HepG2 (cell line): ENCODE data around the gene FCHO1. TPM values are rescaled to one million over a fixed set of nuclear protein-coding genes. Genes with fewer than 3 reads are reported as not detected.

Experiments
- GTF3A ChIP-seq: sonication (generic); formaldehyde crosslinking; conservative IDR thresholded peaks from 2 replicates; pipeline ENCODE4 v1.4.0; 2020; ENCODE audit warnings: mild to moderate bottlenecking, missing genetic modification reagents
- HOXA7 ChIP-seq: sonication (generic); formaldehyde crosslinking; IDR thresholded peaks from 2 replicates; pipeline ENCODE4 v1.8.1; 2022; ENCODE audit warnings: mild to moderate bottlenecking, missing genetic modification reagents, moderate library complexity
- KLF11 ChIP-seq: IDR thresholded peaks from 2 replicates; pipeline ENCODE4 v1.6.1; 2016; ENCODE audit warnings: missing compliant biosample characterization
- LBX2 ChIP-seq: sonication (generic); formaldehyde crosslinking; IDR thresholded peaks from 2 replicates; pipeline ENCODE4 v1.5.0; 2020; ENCODE audit warnings: missing genetic modification reagents, mild to moderate bottlenecking, borderline replicate concordance
- NBN ChIP-seq: fragments of 450-650 bp; conservative IDR thresholded peaks from 2 replicates; pipeline ENCODE4 v1.6.1; 2017
- PHF5A ChIP-seq: IDR thresholded peaks from one replicate; pipeline ENCODE4 v1.6.1; 2018; ENCODE audit warnings: low read depth, missing genetic modification reagents; ENCODE audit not compliant: unreplicated experiment
- TEAD3 ChIP-seq: optimal IDR thresholded peaks from 2 replicates; pipeline ENCODE3; 2016; ENCODE audit warnings: borderline replicate concordance
- ZBTB33 ChIP-seq: sonication (generic); formaldehyde crosslinking; IDR thresholded peaks from 2 replicates; pipeline ENCODE4 v1.4.0; 2020; ENCODE audit warnings: missing genetic modification reagents
- ZNF589 ChIP-seq: sonication (generic); formaldehyde crosslinking; conservative IDR thresholded peaks from 2 replicates; pipeline ENCODE4 v1.8.0; 2022; ENCODE audit warnings: mild to moderate bottlenecking, moderate library complexity, missing genetic modification reagents
- ZNF678 ChIP-seq: sonication (generic); formaldehyde crosslinking; IDR thresholded peaks from 2 replicates; pipeline ENCODE4 v1.4.0; 2020; ENCODE audit warnings: mild to moderate bottlenecking, missing genetic modification reagents
- ZZZ3 ChIP-seq: sonication (generic); formaldehyde crosslinking; IDR thresholded peaks from 2 replicates; pipeline ENCODE4 v1.4.0; 2020; ENCODE audit warnings: missing genetic modification reagents, mild to moderate bottlenecking, borderline replicate concordance
- polyA plus RNA-seq, 8 experiments: library from polyadenylated mRNA; depleted of rRNA in 3 of 8; stranded (reverse) in 7 of 8; unstranded in 1 of 8; fragments of >200 nt; fragmentation: Illumina TruSeq in 4 of 8; extraction: Trizol in 4 of 8; gene quantifications; 2 replicates each; pipeline versions ENCODE4 v1.2.1 to v1.2.3, GENCODE V29; 2011 to 2016; ENCODE audit warnings: low read depth in 4 of 8, missing spikeins in 1 of 8, mixed read lengths in 1 of 8; ENCODE audit not compliant: insufficient read depth in 1 of 8
- total RNA-seq, 5 experiments: library from RNA; depleted of rRNA; stranded (reverse); fragments of >200 nt; fragmentation: Illumina TruSeq; extraction: Trizol; gene quantifications; 2 replicates each; pipeline ENCODE4 v1.2.3, GENCODE V29; 2016; ENCODE audit warnings: low read depth in 1 of 5
- TF ChIP-seq, protein P1 (sequence below): sonication (generic); formaldehyde crosslinking; IDR thresholded peaks from 2 replicates; pipeline ENCODE4 v1.4.0; 2020; ENCODE audit warnings: mild to moderate bottlenecking, missing genetic modification reagents
- TF ChIP-seq, protein P2 (sequence below): sonication (generic); formaldehyde crosslinking; IDR thresholded peaks from 2 replicates; pipeline ENCODE4 v1.5.0; 2020; ENCODE audit warnings: mild to moderate bottlenecking, missing genetic modification reagents
- TF ChIP-seq, protein P3 (sequence below): sonication (generic); formaldehyde crosslinking; IDR thresholded peaks from 2 replicates; pipeline ENCODE4 v1.4.0; 2020; ENCODE audit warnings: missing genetic modification reagents, borderline replicate concordance

Gene FCHO1
- total and polyA plus RNA-seq, 2 of the 13 experiments (the other 11 are each of a cell fraction or from before 2014, with no cell fraction given), result 1.3 to 3.1 TPM

GRCh38 chr19:17794731-17795494 lies 43.6 kb downstream of the FCHO1 start, which contains the start of gene B3GNT3 (continued):
- TF ChIP-seq, protein P1, sequence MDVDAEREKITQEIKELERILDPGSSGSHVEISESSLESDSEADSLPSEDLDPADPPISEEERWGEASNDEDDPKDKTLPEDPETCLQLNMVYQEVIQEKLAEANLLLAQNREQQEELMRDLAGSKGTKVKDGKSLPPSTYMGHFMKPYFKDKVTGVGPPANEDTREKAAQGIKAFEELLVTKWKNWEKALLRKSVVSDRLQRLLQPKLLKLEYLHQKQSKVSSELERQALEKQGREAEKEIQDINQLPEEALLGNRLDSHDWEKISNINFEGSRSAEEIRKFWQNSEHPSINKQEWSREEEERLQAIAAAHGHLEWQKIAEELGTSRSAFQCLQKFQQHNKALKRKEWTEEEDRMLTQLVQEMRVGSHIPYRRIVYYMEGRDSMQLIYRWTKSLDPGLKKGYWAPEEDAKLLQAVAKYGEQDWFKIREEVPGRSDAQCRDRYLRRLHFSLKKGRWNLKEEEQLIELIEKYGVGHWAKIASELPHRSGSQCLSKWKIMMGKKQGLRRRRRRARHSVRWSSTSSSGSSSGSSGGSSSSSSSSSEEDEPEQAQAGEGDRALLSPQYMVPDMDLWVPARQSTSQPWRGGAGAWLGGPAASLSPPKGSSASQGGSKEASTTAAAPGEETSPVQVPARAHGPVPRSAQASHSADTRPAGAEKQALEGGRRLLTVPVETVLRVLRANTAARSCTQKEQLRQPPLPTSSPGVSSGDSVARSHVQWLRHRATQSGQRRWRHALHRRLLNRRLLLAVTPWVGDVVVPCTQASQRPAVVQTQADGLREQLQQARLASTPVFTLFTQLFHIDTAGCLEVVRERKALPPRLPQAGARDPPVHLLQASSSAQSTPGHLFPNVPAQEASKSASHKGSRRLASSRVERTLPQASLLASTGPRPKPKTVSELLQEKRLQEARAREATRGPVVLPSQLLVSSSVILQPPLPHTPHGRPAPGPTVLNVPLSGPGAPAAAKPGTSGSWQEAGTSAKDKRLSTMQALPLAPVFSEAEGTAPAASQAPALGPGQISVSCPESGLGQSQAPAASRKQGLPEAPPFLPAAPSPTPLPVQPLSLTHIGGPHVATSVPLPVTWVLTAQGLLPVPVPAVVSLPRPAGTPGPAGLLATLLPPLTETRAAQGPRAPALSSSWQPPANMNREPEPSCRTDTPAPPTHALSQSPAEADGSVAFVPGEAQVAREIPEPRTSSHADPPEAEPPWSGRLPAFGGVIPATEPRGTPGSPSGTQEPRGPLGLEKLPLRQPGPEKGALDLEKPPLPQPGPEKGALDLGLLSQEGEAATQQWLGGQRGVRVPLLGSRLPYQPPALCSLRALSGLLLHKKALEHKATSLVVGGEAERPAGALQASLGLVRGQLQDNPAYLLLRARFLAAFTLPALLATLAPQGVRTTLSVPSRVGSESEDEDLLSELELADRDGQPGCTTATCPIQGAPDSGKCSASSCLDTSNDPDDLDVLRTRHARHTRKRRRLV, result no peak
- no peak for TF ChIP-seq PHF5A
- 0 out of 2 replicates have a peak, but pooled peaks have one; percentile 31 for TF ChIP-seq ZZZ3 (CRISPR knock-in tag)
- TF ChIP-seq ZBTB33 (CRISPR knock-in tag), result no peak
- no peak for TF ChIP-seq ZNF678 (CRISPR knock-in tag)
- no peak for TF ChIP-seq LBX2
- TF ChIP-seq NBN, result no peak
- TF ChIP-seq HOXA7 (CRISPR knock-in tag), result no peak
- TF ChIP-seq, protein P2, sequence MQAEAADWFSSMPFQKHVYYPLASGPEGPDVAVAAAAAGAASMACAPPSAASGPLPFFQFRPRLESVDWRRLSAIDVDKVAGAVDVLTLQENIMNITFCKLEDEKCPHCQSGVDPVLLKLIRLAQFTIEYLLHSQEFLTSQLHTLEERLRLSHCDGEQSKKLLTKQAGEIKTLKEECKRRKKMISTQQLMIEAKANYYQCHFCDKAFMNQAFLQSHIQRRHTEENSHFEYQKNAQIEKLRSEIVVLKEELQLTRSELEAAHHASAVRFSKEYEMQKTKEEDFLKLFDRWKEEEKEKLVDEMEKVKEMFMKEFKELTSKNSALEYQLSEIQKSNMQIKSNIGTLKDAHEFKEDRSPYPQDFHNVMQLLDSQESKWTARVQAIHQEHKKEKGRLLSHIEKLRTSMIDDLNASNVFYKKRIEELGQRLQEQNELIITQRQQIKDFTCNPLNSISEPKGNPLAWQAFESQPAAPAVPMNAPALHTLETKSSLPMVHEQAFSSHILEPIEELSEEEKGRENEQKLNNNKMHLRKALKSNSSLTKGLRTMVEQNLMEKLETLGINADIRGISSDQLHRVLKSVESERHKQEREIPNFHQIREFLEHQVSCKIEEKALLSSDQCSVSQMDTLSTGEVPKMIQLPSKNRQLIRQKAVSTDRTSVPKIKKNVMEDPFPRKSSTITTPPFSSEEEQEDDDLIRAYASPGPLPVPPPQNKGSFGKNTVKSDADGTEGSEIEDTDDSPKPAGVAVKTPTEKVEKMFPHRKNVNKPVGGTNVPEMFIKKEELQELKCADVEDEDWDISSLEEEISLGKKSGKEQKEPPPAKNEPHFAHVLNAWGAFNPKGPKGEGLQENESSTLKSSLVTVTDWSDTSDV (CRISPR knock-in tag), result no peak
- TF ChIP-seq ZNF589 (CRISPR knock-in tag), result no peak
- TF ChIP-seq, protein P3, sequence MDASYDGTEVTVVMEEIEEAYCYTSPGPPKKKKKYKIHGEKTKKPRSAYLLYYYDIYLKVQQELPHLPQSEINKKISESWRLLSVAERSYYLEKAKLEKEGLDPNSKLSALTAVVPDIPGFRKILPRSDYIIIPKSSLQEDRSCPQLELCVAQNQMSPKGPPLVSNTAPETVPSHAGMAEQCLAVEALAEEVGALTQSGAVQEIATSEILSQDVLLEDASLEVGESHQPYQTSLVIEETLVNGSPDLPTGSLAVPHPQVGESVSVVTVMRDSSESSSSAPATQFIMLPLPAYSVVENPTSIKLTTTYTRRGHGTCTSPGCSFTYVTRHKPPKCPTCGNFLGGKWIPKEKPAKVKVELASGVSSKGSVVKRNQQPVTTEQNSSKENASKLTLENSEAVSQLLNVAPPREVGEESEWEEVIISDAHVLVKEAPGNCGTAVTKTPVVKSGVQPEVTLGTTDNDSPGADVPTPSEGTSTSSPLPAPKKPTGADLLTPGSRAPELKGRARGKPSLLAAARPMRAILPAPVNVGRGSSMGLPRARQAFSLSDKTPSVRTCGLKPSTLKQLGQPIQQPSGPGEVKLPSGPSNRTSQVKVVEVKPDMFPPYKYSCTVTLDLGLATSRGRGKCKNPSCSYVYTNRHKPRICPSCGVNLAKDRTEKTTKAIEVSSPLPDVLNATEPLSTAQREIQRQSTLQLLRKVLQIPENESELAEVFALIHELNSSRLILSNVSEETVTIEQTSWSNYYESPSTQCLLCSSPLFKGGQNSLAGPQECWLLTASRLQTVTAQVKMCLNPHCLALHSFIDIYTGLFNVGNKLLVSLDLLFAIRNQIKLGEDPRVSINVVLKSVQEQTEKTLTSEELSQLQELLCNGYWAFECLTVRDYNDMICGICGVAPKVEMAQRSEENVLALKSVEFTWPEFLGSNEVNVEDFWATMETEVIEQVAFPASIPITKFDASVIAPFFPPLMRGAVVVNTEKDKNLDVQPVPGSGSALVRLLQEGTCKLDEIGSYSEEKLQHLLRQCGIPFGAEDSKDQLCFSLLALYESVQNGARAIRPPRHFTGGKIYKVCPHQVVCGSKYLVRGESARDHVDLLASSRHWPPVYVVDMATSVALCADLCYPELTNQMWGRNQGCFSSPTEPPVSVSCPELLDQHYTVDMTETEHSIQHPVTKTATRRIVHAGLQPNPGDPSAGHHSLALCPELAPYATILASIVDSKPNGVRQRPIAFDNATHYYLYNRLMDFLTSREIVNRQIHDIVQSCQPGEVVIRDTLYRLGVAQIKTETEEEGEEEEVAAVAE (CRISPR knock-in tag), result no peak
- no peak for TF ChIP-seq GTF3A (CRISPR knock-in tag)
- 0 out of 2 replicates have a peak, but pooled peaks have one; percentile 24 for TF ChIP-seq KLF11 (CRISPR knock-in tag)
- TF ChIP-seq TEAD3 (CRISPR knock-in tag), result no peak
